Esophagus muscularis mucosa (tissue), 4 donors: ENCODE measurements around the gene PAPSS2. TPM values are rescaled to one million over a fixed set of nuclear protein-coding genes. Genes with fewer than 3 reads are reported as not detected.

Experiments used
- DNase-seq: peaks from one replicate; pipeline ENCODE4 v3.0.0-alpha.2; 2017; ENCODE audit errors: extremely low spot score
- H3K27ac ChIP-seq, 4 donors: fragments of 200-600 bp; sonication (generic); replicated peaks in 1 of 4; 1 replicate in 3 of 4; 2 replicates in 1 of 4; pipeline ENCODE4 v1.5.1; 2016 to 2019; ENCODE audit warnings: mild to moderate bottlenecking in 1 of 4
- H3K27me3 ChIP-seq, 4 donors: fragments of 200-600 bp; sonication (generic); one replicate each; pipeline versions ENCODE4 v1.5.1 to v1.6.0; 2016 to 2019
- H3K36me3 ChIP-seq, 4 donors: fragments of 200-600 bp; sonication (generic); one replicate each; pipeline ENCODE4 v1.5.1; 2016 to 2019
- H3K4me1 ChIP-seq, 4 donors: fragments of 200-600 bp; sonication (generic); one replicate each; pipeline ENCODE4 v1.5.1; 2016 to 2019
- H3K4me3 ChIP-seq, 4 donors: fragments of 200-600 bp; sonication (generic); 1 replicate in 2 of 4; 2 replicates in 2 of 4; pipeline ENCODE4 v1.5.1; 2016 to 2019; ENCODE audit warnings: mild to moderate bottlenecking in 4 of 4, moderate library complexity in 1 of 4
- H3K9me3 ChIP-seq, 4 donors: fragments of 200-600 bp; sonication (generic); 1 replicate in 3 of 4; 2 replicates in 1 of 4; pipeline ENCODE4 v1.5.1; 2016 to 2019
- EP300 ChIP-seq: sonication (generic); formaldehyde crosslinking; IDR thresholded peaks from one replicate; pipeline ENCODE4 v1.6.1; 2017; ENCODE audit warnings: antibody characterized with exemption
- POLR2A ChIP-seq: fragments of 450-650 bp; IDR thresholded peaks from one replicate; pipeline ENCODE4 v1.6.1; 2017; ENCODE audit warnings: antibody characterized with exemption, moderate library complexity, mild to moderate bottlenecking, low read depth
- POLR2AphosphoS5 ChIP-seq, 2 donors: sonication (generic); formaldehyde crosslinking; IDR thresholded peaks; one replicate each; pipeline ENCODE4 v1.6.1; 2017; ENCODE audit warnings: antibody characterized with exemption in 2 of 2
- WGBS: methylation state at CpG from one replicate; pipeline ENCODE4 v1.1.5; 2018; 5-methylcytosine and 5-hydroxymethylcytosine counted together
- intact Hi-C: fragments of 100-400 bp; cut with DNase I; formaldehyde crosslinking; loops from one replicate; pipeline ENCODE4 v1.15.1; 2023
- total RNA-seq, 4 donors: library from RNA; depleted of rRNA; stranded (reverse); fragments of >200 nt; gene quantifications; one replicate each; pipeline versions ENCODE4 v1.1.0 to v1.2.1, GENCODE V29; 2016
- TF ChIP-seq, protein P1 (sequence below), 3 experiments: fragments of 200-600 bp in 2 of 3; fragments of 450-650 bp in 1 of 3; sonication (generic) in 2 of 3; IDR thresholded peaks; one replicate each; pipeline ENCODE4 v1.5.1; 2017 to 2019; ENCODE audit warnings: antibody characterized with exemption in 3 of 3, mild to moderate bottlenecking in 2 of 3, moderate library complexity in 1 of 3

The PAPSS2 gene
- total RNA-seq, 4 donors from 2014 or later, result 9.6 to 16.7 (median 14.9) TPM

DNA sequence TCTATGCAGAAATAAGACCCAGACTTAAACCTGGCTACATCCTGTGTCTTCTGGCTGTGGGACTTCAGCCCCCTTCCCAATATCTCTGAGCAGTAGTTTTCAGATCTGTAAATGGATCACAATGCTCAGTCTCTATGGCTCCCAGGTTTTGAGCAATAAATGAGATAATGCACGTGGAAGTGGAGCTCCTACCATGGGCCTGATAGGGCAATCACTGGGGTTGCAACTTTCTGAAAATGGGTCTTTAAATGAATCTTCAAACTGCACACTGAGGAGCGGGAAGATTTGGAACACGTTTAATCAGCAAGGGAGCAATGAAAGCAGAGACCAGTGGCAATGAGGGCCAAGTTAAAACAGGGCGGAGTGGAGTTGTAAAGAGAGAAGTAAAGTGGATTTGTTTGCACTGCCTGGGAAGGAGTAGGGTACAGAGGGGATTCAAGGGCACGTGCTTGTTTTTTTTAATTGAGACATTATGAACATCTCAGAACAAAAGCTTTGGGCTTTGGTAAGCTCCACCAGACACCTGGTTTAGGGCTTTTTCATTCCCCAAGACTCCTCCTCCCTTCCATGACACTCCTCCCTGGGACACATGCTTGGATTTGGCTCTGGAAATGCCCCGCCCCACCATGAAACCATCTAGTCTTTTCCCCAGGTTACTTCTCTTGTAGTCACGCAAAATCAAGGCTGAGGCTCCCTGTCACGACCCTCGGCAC lies 42.7 kb downstream of the PAPSS2 start:
- no peaks in the 10 kb centered on the region for H3K4me1 ChIP-seq
- intact Hi-C loops, result no loop called here
- no peak overlapping the region for H3K27ac ChIP-seq
- no peaks in the 10 kb centered on the region for H3K36me3 ChIP-seq
- H3K4me3 ChIP-seq, result no peak overlapping the region
- 85% methylated on average over 9 of the region's 9 CpGs for WGBS
- no peaks in the 10 kb centered on the region for H3K9me3 ChIP-seq
- TF ChIP-seq, protein P1, sequence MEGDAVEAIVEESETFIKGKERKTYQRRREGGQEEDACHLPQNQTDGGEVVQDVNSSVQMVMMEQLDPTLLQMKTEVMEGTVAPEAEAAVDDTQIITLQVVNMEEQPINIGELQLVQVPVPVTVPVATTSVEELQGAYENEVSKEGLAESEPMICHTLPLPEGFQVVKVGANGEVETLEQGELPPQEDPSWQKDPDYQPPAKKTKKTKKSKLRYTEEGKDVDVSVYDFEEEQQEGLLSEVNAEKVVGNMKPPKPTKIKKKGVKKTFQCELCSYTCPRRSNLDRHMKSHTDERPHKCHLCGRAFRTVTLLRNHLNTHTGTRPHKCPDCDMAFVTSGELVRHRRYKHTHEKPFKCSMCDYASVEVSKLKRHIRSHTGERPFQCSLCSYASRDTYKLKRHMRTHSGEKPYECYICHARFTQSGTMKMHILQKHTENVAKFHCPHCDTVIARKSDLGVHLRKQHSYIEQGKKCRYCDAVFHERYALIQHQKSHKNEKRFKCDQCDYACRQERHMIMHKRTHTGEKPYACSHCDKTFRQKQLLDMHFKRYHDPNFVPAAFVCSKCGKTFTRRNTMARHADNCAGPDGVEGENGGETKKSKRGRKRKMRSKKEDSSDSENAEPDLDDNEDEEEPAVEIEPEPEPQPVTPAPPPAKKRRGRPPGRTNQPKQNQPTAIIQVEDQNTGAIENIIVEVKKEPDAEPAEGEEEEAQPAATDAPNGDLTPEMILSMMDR (IDR thresholded peaks at IDR 0.05), result no peak
- TF ChIP-seq EP300 (no peak), POLR2A (no peak), POLR2AphosphoS5 (IDR thresholded peaks at IDR 0.05) (no peak)
- DNase-seq, result peak; percentile 39
- no peaks in the 10 kb centered on the region for H3K27me3 ChIP-seq

DNA sequence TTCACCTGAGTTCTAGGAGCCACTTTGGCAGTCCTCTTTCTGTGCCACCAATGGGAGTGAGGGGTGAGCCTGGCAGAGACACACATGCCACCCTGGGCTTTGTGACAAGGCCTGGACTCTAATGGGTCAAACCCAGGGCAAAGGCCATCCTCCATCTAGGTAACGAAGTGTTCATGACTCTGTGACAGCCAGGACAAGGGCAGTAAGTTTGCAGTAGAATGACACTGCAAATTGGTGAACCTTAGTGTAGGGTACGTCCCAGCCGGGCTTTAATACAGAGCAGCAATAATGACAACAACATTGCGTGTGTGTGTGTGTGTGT lies 43.3 kb downstream of the PAPSS2 start:
- 92% methylated on average over 4 of the region's 4 CpGs for WGBS
- intact Hi-C loops, result no loop called here
- no peak overlapping the region for H3K27ac ChIP-seq

DNA sequence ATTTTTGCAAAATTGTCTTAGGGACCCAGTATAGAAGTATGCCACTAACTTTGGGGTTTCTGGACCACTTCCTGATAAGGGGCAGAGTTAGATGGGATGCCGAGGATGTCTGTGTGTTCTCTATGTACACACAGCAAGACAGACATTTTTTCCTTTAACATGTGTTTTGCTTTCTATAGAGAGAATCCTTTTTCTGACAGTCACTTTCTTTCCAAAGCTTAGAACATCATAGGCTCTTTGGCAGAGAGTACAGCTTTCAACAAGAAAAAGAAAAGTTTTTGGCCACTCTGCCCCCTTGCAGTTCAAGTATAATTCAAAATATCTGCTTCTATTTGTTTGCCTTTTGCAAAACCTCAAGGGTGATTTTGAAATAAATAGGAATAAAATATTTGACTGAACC lies 44.1 kb downstream of the PAPSS2 start:
- H3K27me3 ChIP-seq, result no peaks in the 10 kb centered on the region
- WGBS, result 42% methylated on average over 1 of the region's 1 CpG
- TF ChIP-seq, protein P1 (IDR thresholded peaks at IDR 0.05), result no peak
- TF ChIP-seq POLR2AphosphoS5 (IDR thresholded peaks at IDR 0.05), result no peak
- no peak for TF ChIP-seq EP300
- no peak for TF ChIP-seq POLR2A
- DNase-seq, result peak; percentile 64
- H3K27ac ChIP-seq, result no peak overlapping the region
- no peak overlapping the region for H3K4me3 ChIP-seq
- intact Hi-C loops, result no loop called here
- no peaks in the 10 kb centered on the region for H3K9me3 ChIP-seq
- H3K4me1 ChIP-seq, result no peaks in the 10 kb centered on the region
- no peaks in the 10 kb centered on the region for H3K36me3 ChIP-seq

More for the DNA sequence above, 43.3 kb downstream of the PAPSS2 start:
- Histone ChIP-seq H3K9me3 (no peaks in the 10 kb centered on the region), H3K4me3 (no peak overlapping the region), H3K36me3 (no peaks in the 10 kb centered on the region), H3K4me1 (no peaks in the 10 kb centered on the region), H3K27me3 (no peaks in the 10 kb centered on the region)
- peak; percentile 68 for DNase-seq
- TF ChIP-seq POLR2A, result no peak

DNA sequence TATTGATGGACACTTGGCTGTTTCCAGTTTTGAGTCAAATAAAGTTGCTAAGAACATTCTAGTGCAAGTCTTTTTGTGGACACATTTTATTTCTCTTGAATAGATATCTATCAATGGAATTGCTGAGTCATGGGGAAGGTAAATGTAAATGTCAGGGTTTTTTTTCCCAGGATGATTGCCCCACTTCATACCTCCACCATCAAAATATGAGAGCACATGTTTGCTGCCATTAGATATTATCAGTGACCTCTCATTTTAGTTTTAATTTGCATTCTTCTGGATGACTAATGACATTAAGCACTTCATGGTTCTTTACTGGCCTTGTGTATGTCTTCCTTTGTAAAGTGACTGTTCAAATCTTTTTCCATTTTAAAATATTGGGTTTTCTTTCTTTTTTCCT lies 45.7 kb downstream of the PAPSS2 start:
- intact Hi-C loops, result no loop called here

DNA sequence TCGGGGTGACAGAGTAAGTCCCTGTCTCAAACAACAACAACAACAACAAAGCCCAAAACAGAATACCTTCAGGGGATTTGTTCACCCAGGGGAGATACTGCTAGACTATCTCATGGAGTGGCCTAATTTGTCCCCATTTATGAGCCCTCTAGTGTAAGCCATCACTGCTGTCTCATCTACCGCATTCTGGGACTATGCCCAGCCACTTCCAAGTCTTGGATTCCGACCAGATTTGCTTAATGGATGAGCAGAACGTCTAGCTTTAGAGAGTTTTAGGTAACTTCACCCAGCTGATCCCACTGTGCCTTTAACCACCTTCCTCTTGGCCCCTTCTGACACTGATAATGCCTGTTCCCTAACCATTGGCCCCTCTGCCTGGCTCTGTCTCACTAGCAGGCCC lies 47.1 kb downstream of the PAPSS2 start:
- H3K27me3 ChIP-seq, result no peaks in the 10 kb centered on the region
- no peak for TF ChIP-seq POLR2A
- no peak for TF ChIP-seq POLR2AphosphoS5 (IDR thresholded peaks at IDR 0.05)
- TF ChIP-seq EP300, result no peak
- TF ChIP-seq, protein P1 (IDR thresholded peaks at IDR 0.05), result no peak
- H3K36me3 ChIP-seq, result peaks cover 0 to 7% (median 2%) of the 10 kb centered on the region in 4 donors
- no peak overlapping the region for H3K27ac ChIP-seq
- intact Hi-C loops, result no loop called here
- H3K9me3 ChIP-seq, result no peaks in the 10 kb centered on the region
- no peaks in the 10 kb centered on the region for H3K4me1 ChIP-seq
- DNase-seq, result peak; percentile 39
- WGBS, result 75% methylated on average over 4 of the region's 4 CpGs
- H3K4me3 ChIP-seq, result no peak overlapping the region

More for the DNA sequence above, 45.7 kb downstream of the PAPSS2 start:
- Histone ChIP-seq H3K9me3 (no peaks in the 10 kb centered on the region), H3K27me3 (no peaks in the 10 kb centered on the region), H3K4me1 (no peaks in the 10 kb centered on the region), H3K27ac (no peak overlapping the region), H3K36me3 (peaks cover 0 to 3% (median 1%) of the 10 kb centered on the region in 4 donors), H3K4me3 (no peak overlapping the region)
- DNase-seq, result no peak
- TF ChIP-seq POLR2A (no peak), EP300 (no peak), POLR2AphosphoS5 (IDR thresholded peaks at IDR 0.05) (no peak)
- TF ChIP-seq, protein P1 (IDR thresholded peaks at IDR 0.05), result no peak
